ENCODE measurements around the gene URGCP.
"Not testable (repeated sequence)": the region's sequence is repeated elsewhere in the genome, so short reads cannot be mapped to it uniquely, and the experiment has no call there.

URGCP gene

GRCh38 chr7:43872406-43873110 is 33.8 kb downstream of the URGCP start:
- DNase-seq = no peak

GRCh38 chr7:43871064-43871463 is 35.3 kb downstream of the URGCP start:
- no peak for DNase-seq

DNA sequence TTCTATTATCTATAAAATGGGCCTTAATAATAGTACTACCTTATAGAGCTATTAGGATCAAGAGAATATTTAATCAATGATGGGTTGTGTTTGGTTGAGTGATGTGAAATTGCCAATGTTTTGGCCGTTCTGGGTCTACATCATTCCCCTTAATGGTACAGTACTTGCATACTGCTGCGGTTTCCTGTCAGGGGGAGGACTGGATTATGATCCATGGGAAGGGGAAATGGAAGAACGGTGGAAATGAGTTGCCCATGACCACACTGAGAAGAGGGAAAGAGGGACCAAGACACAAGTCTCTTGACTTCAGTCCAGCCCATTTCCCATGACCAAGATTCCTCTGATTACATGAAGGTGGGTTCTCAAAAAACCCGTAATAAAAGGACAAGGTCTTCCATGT is 36.1 kb downstream of the URGCP start:
- DNase-seq = no peak

DNA sequence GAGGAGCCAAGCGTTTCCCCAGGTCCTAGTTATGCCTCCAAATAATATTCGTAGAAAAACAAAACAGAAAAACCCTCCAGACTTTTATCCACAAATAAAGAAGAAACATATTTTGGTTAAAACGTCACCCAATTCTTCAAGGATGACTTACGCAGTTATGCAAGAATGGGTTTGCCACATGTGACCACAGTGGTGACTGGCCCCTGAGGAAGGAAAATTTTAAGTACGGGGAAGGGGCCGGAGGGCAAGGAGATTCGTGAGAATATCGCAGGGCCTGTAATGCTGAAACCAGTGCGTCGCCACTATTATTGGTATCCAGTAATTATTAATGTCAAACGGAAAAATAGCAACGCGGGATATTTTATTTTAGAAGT is 36.5 kb downstream of the URGCP start:
- no peak for DNase-seq

DNA sequence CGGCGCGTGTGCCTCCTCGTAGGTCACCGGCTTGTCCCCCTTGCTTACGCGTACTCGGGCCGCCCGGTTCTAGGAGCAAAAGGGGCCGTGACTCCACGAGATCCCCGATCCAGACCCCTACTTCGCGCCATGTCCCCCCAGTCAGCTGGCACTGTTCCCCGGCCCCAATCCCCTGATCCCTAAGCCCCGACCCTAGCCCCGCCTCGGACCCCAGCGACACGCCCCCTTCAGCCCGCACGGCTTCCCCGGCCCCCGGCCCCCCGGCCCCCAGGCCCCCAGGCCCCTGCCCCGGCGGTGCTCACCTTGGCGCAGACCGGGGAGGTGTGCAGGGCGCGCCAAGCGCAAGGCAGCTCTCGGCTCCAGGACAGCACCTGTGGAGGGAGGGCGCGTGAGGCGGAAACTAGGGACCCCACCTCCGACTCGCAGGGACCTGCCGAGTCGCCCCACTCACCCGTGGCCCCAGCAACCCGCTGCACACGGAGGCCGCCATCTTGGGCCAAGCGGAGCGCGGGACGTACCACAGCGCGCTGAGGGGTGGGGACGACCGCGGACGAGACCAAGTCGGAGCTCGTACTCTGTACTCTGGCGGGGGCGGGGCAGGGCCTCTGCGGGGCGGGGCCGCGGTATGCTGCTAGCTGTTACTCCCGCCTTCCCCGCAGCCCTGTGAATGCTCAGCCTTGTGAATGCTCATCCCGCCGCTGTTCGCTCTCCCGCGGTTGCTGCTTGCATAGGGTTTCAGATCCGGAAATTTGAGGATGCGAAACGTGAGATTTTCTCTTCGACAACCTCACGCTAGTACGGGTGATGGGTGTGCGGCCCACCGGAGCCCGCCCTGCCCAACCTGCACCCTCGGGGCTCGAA is 37.2 kb downstream of the URGCP start, which contains the start of gene MRPS24:
TSS of gene MRPS24 (minus strand) at position 512 of the 861 bp plus-strand sequence. CDS start at position 490, 22 bp downstream.
- DNase-seq = peak; percentile 57

- DNase-seq = no peak
Measured at GRCh38 chr7:43868681-43869005, 37.8 kb downstream of the URGCP start.

DNA sequence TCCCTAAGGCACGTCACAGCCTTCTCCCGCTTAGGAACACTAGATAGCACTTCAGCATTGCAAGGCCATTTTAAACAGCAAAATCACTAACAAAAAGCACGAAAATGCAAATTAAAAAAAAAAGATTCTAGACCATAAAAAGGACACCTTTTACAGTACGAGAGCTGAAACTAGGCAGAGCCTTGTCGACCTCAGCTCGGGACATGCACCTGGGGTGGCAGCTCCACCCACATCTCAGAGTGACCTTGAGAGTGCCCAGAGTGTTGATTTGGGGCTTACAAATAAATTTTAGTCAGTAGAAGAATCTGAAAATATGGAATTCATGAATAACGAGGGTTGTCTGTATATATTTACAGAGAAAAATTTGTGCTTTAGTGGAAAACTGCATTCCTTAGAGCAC is 38.2 kb downstream of the URGCP start:
- DNase-seq = no peak

DNA sequence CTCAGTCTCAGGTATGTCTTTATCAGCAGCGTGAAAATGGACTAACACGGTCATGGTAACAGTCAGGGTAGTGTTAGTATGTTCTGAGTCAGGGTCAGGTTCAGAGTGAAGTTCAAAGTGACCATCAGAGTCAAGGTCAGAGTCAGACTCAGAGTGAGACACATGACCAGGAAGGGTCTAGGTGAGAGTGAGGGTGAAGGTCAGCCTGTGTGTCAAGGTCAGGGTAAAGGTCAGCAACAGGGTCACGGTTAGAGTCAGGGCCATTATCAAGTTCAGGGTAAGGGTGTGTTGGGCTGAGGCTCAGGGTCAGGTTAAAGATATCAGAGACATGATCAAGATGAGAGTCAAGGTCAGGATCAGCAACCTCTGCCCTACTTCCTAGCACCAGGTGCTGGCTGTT is 41.1 kb downstream of the URGCP start:
- DNase-seq = no peak

DNA sequence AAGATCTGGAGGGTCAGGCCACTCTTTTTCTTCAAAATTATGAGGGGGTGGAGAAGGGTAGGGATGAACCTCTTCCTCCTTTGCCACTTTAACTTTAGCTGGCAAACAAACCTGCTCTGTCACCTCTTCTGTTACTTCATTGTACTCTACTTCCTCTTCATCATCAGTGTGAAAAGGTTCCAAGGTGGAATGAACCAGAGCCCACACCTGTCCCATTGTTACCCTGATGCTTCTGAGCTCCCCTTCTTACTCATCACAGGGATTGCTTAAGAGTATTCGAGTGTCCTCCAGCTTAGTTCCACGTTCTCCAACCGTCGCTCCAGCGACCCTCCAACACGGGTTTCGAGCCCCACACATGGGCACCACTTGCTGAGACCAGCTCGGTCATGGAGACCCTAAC is 42.3 kb downstream of the URGCP start:
- no peak for DNase-seq

GRCh38 chr7:43856996-43857395 is 49.4 kb downstream of the URGCP start:
- no peak for DNase-seq

- no peak for DNase-seq
Measured at GRCh38 chr7:43856316-43856715, 50.1 kb downstream of the URGCP start.

- no peak for DNase-seq
Measured at GRCh38 chr7:43855176-43855575, 51.2 kb downstream of the URGCP start.

- DNase-seq = no peak
Measured at GRCh38 chr7:43851805-43852204, 54.6 kb downstream of the URGCP start.

- DNase-seq = no peak
Measured at GRCh38 chr7:43850348-43851116, 55.9 kb downstream of the URGCP start.

DNA sequence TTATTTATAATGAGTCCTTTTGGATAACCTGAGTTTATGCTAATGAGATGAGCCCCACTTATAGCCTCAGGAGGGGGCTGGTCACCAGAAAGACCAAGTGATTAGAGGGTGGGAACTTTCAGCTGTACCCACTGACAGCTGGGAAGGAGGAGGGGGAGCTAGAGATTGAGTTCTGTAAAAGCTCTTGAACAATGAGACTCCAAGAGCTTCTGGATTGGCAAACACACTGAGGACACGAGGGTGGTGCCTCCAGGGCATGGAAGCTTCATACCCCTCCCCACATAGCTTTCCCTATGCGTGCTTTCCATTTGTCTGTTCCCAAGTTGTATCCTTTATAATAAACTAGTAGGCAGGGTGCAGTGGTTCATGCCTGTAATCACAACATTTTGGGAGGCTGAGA is 57.3 kb downstream of the URGCP start:
- DNase-seq = no peak

- no peak for DNase-seq
Measured at GRCh38 chr7:43847496-43847895, 58.9 kb downstream of the URGCP start.

GRCh38 chr7:43844662-43845061 is 61.7 kb downstream of the URGCP start:
- no peak for DNase-seq

DNA sequence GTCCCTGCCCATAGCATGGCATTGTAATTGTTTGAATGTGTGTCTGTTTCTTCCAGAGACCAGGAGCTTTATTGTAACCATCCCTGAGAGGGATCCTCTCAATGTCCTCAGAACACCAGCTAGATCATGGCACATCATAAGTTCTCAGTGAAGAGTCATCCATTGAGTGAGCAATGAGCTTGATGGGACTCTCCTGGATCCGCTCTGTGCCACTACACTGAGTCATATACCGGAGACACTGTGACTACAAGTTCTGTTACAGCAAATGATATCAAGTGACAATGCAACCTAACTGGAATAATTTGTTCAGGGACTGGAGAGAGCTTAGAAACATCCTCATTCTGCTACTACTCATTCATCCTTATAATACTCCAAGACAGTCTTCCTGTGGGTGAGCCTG is 62.1 kb downstream of the URGCP start:
- DNase-seq = no peak

DNA sequence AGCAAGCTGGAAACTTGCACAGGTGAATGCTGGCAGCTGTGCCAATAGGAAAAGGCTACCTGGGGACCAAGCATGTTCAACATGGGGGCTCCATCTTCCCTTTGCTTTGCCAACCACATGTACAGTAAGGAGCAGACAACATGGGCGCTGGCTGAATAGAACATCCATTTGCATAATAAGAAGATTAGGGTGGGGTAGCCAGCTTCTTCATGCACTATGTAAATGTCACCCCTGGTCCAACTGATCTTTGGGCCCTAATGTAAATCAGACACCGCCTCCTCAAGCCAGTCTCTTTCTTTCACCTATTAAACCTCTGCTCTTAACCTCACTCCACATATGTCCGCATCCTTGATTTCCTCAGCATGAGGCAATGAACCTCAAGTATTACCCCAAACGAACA is 63.1 kb downstream of the URGCP start:
- DNase-seq = no peak

GRCh38 chr7:43838201-43838658 is 68.2 kb downstream of the URGCP start:
- DNase-seq = no peak

DNA sequence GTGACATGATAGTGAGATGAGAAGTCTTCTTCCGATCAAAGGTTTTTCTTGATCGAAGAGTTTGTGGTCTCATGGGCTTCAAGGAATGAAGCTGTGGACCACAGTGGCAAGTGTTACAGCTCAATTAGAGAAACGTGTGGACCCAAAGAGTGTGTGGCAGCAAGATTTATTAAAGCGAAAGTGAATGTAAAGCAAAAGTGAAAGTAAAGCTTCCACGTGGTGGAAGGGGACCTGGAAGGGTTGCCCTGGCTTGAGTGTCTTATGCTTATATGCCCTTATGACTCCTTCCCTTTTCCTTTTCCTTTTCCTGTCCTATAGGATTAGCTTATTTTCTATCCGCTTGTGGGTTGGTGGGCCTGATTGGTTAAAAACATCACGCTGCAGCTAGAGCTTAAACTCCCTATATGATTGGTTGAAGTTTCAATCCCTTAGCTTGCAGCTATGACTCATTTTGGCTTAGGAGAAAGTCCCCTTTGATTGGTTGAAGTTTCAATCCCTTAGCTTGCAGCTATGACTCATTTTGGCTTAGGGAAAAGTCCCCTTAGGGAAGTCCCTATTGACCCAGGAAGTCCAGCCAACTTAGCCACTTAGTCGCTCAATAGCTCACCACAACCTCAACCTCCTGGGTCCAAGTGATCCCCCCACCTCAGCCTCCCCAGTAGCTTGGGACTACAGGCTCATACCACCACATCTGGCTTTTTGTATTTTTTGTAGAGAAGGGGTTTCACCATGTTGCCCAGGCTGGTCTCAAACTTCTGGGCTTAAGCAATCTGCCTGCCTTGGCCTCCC is 71.7 kb downstream of the URGCP start:
- DNase-seq = no peak

DNA sequence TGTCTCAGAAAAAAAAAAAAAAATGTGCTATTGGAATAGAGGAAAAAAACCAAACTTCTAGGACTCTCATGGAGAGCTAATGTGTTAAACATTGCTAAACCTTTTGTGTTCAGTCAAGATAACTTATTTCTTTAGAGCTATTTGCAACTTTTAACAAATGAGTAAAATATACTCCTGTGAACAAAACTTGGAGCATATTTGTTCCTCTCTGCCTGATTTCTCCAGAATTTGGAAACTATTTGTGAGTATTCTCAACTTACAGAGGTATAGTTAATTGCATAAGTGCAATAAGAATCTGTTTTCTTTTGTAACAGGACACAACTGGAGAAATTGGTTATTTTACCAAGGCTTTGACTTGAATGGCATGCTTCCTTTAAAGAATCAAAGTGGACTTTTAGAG is 75.5 kb downstream of the URGCP start:
- DNase-seq = not testable (repeated sequence)
